WTC11 (cell line): ENCODE results near the gene CPVL.

Source experiments
- AR ChIP-seq: fragments of 250-450 bp; sonication (Bioruptor Pico); IDR thresholded peaks from 2 replicates; pipeline ENCODE4 v1.9.0; 2021; ENCODE audit warnings: mild to moderate bottlenecking
- CTCF ChIP-seq: fragments of 200-600 bp; IDR thresholded peaks from 2 replicates; pipeline ENCODE4 v1.8.0; 2022; ENCODE audit warnings: antibody characterized with exemption
- FOXK1 ChIP-seq: sonication (generic); formaldehyde crosslinking; IDR thresholded peaks from 2 replicates; pipeline ENCODE4 v1.8.0; 2022; ENCODE audit warnings: mild to moderate bottlenecking, moderate library complexity, missing genetic modification reagents
- KAT7 ChIP-seq: sonication (generic); formaldehyde crosslinking; IDR thresholded peaks from 2 replicates; pipeline ENCODE4 v1.8.1; 2023; ENCODE audit warnings: missing genetic modification reagents, mild to moderate bottlenecking, borderline replicate concordance
- NFE2L1 ChIP-seq: sonication (generic); formaldehyde crosslinking; IDR thresholded peaks from 2 replicates; pipeline ENCODE4 v1.8.1; 2023; ENCODE audit warnings: missing genetic modification reagents
- ZNF232 ChIP-seq: sonication (generic); formaldehyde crosslinking; IDR thresholded peaks from 2 replicates; pipeline ENCODE4 v1.8.0; 2022; ENCODE audit warnings: mild to moderate bottlenecking, missing genetic modification reagents

GRCh38 chr7:28958980-28959347 is 187.4 kb downstream of the CPVL start:
- no peak for TF ChIP-seq NFE2L1
- TF ChIP-seq CTCF: no peak
- TF ChIP-seq ZNF232: no peak
- TF ChIP-seq FOXK1 (CRISPR knock-in tag): no peak
- no peak for TF ChIP-seq KAT7 (CRISPR knock-in tag)
- no peak for TF ChIP-seq AR (CRISPR knock-in tag)
